Measurements from ENCODE around the gene OLFML2A.
A peak's percentile ranks its signal among the peaks of the same experiment; 100 is the strongest.

GRCh38 chr9:124766815-124767554 is 9.9 kb upstream of the OLFML2A start:
- peak; percentile 76 for TF ChIP-seq CTCF (conservative IDR thresholded peaks at IDR 0.05; ENCODE audit: low read length)
- TF ChIP-seq EZH2phosphoT487 (IDR thresholded peaks at IDR 0.05; ENCODE audit: borderline replicate concordance, low read depth, low read length): no peak

Measured in OCI-LY7 (cell line).